A549 (cell line): ENCODE data around the gene GRIP1. TPM values are rescaled to one million over a fixed set of nuclear protein-coding genes. Genes with fewer than 3 reads are reported as not detected.

Experiments
- ATAC-seq, 2 experiments: fragments of 200-7000 bp in 1 of 2; fragments of >200 bp in 1 of 2; cut with Nextera tagmentation in 1 of 2; cut with Tn5 transposase in 1 of 2; 3 replicates each; pipeline versions ENCODE4 v1.8.0 to v1.9.1; 2018 to 2020; ENCODE audit warnings: mild to moderate bottlenecking in 1 of 2, moderate library complexity in 1 of 2
- CTCF ChIA-PET: fragments of 300-600 bp; sonication (Branson Sonifier 250); formaldehyde crosslinking; extraction: SDS; loops from one replicate; lab custom pipeline; 2021; ENCODE audit warnings: antibody characterized with exemption, inconsistent platforms; lab: Yijun Ruan, JAX
- POLR2A ChIA-PET: fragments of 350-600 bp; formaldehyde crosslinking; extraction: SDS; loops from one replicate; lab custom pipeline; 2021; ENCODE audit warnings: antibody characterized with exemption, inconsistent platforms; lab: Yijun Ruan, JAX
- DNase-seq, 2 experiments: peaks; one replicate each; pipeline versions ENCODE4 v3.0.0 to v3.0.0-alpha.2; 2011 to 2016; ENCODE audit warnings: low read depth in 1 of 2, low spot score in 1 of 2
- FAIRE-seq: peaks from 2 replicates; lab custom pipeline; 2011; peaks lifted over from hg19 to GRCh38; lab: Jason Lieb, UNC
- H3K27ac ChIP-seq, 2 experiments: fragments of >200 bp; sonication (Bioruptor Twin); formaldehyde crosslinking; 3 replicates each; pipeline ENCODE4 v1.5.1; 2016 to 2017
- H3K4me1 ChIP-seq: fragments of >200 bp; sonication (Bioruptor Twin); formaldehyde crosslinking; 3 replicates; pipeline ENCODE4 v1.6.1; 2016
- H3K4me2 ChIP-seq: fragments of >200 bp; sonication (Bioruptor Twin); formaldehyde crosslinking; 3 replicates; pipeline ENCODE4 v1.6.1; 2016
- H3K4me3 ChIP-seq: fragments of >200 bp; sonication (Bioruptor Twin); formaldehyde crosslinking; 3 replicates; pipeline ENCODE4 v1.5.1; 2016
- H3K9me3 ChIP-seq: fragments of >200 bp; sonication (Bioruptor Twin); formaldehyde crosslinking; 3 replicates; pipeline ENCODE4 v1.6.1; 2016
- BHLHE40 ChIP-seq: IDR thresholded peaks from 2 replicates; pipeline ENCODE4 v1.6.1; 2012; ENCODE audit warnings: low read depth, low read length, inconsistent platforms
- CBX2 ChIP-seq: fragments of 200-600 bp; sonication (generic); IDR thresholded peaks from 2 replicates; pipeline ENCODE4 v1.6.1; 2016; ENCODE audit warnings: low read depth, mild to moderate bottlenecking, borderline replicate concordance
- CHD2 ChIP-seq: fragments of 150-350 bp; IDR thresholded peaks from 2 replicates; pipeline ENCODE4 v1.6.1; 2014; ENCODE audit warnings: low read length; ENCODE audit not compliant: partially characterized antibody
- EHMT2 ChIP-seq: fragments of 200-600 bp; sonication (generic); IDR thresholded peaks from 2 replicates; pipeline ENCODE4 v1.6.1; 2016; ENCODE audit warnings: antibody characterized with exemption, low read depth, mild to moderate bottlenecking, moderate library complexity
- ESRRA ChIP-seq: fragments of 150-350 bp; IDR thresholded peaks from 2 replicates; pipeline ENCODE4 v1.6.1; 2014; ENCODE audit warnings: mild to moderate bottlenecking, low read length, borderline replicate concordance
- HOXB13 ChIP-seq: fragments of 250-450 bp; sonication (Bioruptor Pico); IDR thresholded peaks from 2 replicates; pipeline ENCODE4 v1.5.0; 2020; ENCODE audit warnings: low read depth, mild to moderate bottlenecking, moderate library complexity
- JUN ChIP-seq, 2 experiments: fragments of >200 bp; sonication (Bioruptor Twin); formaldehyde crosslinking; IDR thresholded peaks; 2 replicates in 1 of 2; 3 replicates in 1 of 2; pipeline ENCODE4 v1.6.1; 2016 to 2017
- NPAS2 ChIP-seq: fragments of 250-450 bp; sonication (Bioruptor Pico); IDR thresholded peaks from 2 replicates; pipeline ENCODE4 v1.8.0; 2022; ENCODE audit warnings: mild to moderate bottlenecking, moderate library complexity, borderline replicate concordance
- NR3C1 ChIP-seq: fragments of >200 bp; sonication (Bioruptor Twin); formaldehyde crosslinking; IDR thresholded peaks from 3 replicates; pipeline ENCODE4 v1.6.1; 2017
- POLR2A ChIP-seq: IDR thresholded peaks from 2 replicates; pipeline ENCODE4 v1.6.1; 2012; ENCODE audit warnings: mild to moderate bottlenecking, low read length
- RAD21 ChIP-seq, 2 experiments: fragments of >200 bp in 1 of 2; sonication (Bioruptor Twin) in 1 of 2; formaldehyde crosslinking in 1 of 2; IDR thresholded peaks in 1 of 2; conservative IDR thresholded peaks in 1 of 2; 2 replicates in 1 of 2; 3 replicates in 1 of 2; pipeline ENCODE4 v1.6.1; 2012 to 2018; ENCODE audit warnings: inconsistent platforms in 1 of 2
- RARB ChIP-seq: fragments of 250-450 bp; sonication (Bioruptor Pico); IDR thresholded peaks from 2 replicates; pipeline ENCODE4 v1.8.0; 2021; ENCODE audit warnings: mild to moderate bottlenecking, moderate library complexity
- RCOR1 ChIP-seq: fragments of 150-350 bp; IDR thresholded peaks from 2 replicates; pipeline ENCODE4 v1.6.1; 2014; ENCODE audit warnings: antibody characterized with exemption, low read length, low read depth
- RFX5 ChIP-seq: fragments of 450-650 bp; IDR thresholded peaks from 2 replicates; pipeline ENCODE4 v1.7.1; 2014; ENCODE audit warnings: antibody characterized with exemption, mild to moderate bottlenecking, moderate library complexity
- SMC3 ChIP-seq: fragments of >200 bp; sonication (Bioruptor Twin); formaldehyde crosslinking; IDR thresholded peaks from 3 replicates; pipeline ENCODE4 v1.6.1; 2018; ENCODE audit warnings: inconsistent platforms
- SREBF2 ChIP-seq: fragments of 450-650 bp; IDR thresholded peaks from 2 replicates; pipeline ENCODE4 v1.6.1; 2014; ENCODE audit warnings: mild to moderate bottlenecking, moderate library complexity
- WGBS: methylation state at CpG from one replicate; pipeline ENCODE4 v1.1.6; 2017; ENCODE audit errors: missing lambda C conversion rate; 5-methylcytosine and 5-hydroxymethylcytosine counted together
- polyA plus RNA-seq, 4 experiments: library from polyadenylated mRNA; depleted of rRNA in 3 of 4; stranded (reverse); fragments of >200 nt; fragmentation: RNase III in 1 of 4; extraction: RNeasy Plus Mini Kit Qiagen cat#74134 plus additional on column Dnase treatment in 1 of 4; gene quantifications; 2 replicates in 3 of 4; 3 replicates in 1 of 4; pipeline ENCODE4 v1.2.3, GENCODE V29; 2011 to 2017
- TF ChIP-seq, protein P1 (sequence below): fragments of >200 bp; sonication (Bioruptor Twin); formaldehyde crosslinking; IDR thresholded peaks from 3 replicates; pipeline ENCODE4 v1.5.1; 2016
- TF ChIP-seq, protein P2 (sequence below): fragments of 150-350 bp; IDR thresholded peaks from 2 replicates; pipeline ENCODE4 v1.6.1; 2014; ENCODE audit warnings: low read depth, mild to moderate bottlenecking, low read length
- TF ChIP-seq, protein P3 (sequence below): fragments of 250-450 bp; sonication (Bioruptor Pico); IDR thresholded peaks from 2 replicates; pipeline ENCODE4 v1.5.0; 2021; ENCODE audit warnings: mild to moderate bottlenecking, moderate library complexity, borderline replicate concordance
- TF ChIP-seq, protein P4 (sequence below): fragments of 250-450 bp; sonication (Bioruptor Pico); IDR thresholded peaks from 2 replicates; pipeline ENCODE4 v1.5.0; 2020; ENCODE audit warnings: low read depth, mild to moderate bottlenecking, moderate library complexity

The GRIP1 gene
- polyA plus RNA-seq, 2 of the 4 experiments (the other 2 are of a cell fraction): 4.6 to 5.8 TPM

DNA sequence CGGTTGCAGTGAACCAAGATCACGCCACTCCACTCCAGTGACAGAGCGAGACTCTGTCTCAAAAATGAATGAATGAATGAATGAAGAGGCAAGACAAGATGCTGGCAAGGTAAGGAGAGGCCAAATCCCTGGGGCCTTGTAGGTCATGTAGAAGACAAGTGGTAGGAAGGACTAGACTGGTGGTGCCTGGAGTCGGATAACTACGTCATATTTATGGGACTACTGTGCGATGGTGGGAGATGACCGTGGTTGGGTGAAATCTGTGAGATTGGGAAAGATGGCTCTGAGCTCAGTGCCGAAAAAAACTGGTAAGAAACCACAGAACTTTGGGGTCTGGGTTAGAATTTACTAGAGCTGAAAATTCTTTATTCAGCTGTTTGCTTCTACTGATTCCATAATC is 326.0 kb downstream of the GRIP1 start:
- TF ChIP-seq NPAS2 (CRISPR knock-in tag) (no peak), RAD21 (conservative IDR thresholded peaks at IDR 0.05 in 1 of 2, IDR thresholded peaks at IDR 0.05 in 1 of 2) (no peak)
- POLR2A ChIA-PET: no interaction called here
- CTCF ChIA-PET: interaction anchor here (0.5 to 1.7 kb wide), 8 partner anchors 8 to 411 kb away, joined by 3 to 7 read pairs (median 4); no protein-coding TSS in a partner anchor
- Histone ChIP-seq H3K4me1 (no peaks in the 10 kb centered on the region), H3K4me3 (no peak overlapping the region), H3K9me3 (no peaks in the 10 kb centered on the region), H3K4me2 (no peak overlapping the region), H3K27ac (no peak overlapping the region)
- DNase-seq: no peak
- ATAC-seq: no peak
- no peak for FAIRE-seq
- WGBS: 84% methylated on average over 8 of the region's 8 CpGs

DNA sequence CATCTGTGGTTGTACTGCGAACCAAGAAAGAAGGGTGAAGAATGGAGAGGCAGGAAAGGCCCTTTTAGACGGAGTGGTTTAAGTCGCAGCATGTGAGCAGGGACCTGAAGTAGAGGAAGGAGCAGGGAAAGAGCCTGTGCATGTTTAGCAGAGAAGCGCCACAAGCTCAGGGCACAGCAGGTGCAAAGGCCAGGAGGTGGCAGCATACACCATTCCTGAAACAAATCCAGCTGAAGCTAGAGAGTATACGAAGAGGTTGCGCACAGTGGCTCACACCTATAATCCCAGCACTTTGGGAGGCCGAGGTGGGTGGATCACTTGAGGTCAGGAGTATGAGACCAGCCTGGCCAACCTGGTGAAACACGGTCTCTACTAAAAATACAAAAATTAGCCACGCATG is 326.7 kb downstream of the GRIP1 start:
- Histone ChIP-seq H3K4me3 (no peak overlapping the region), H3K27ac (no peak overlapping the region), H3K4me1 (no peaks in the 10 kb centered on the region), H3K4me2 (no peak overlapping the region), H3K9me3 (no peaks in the 10 kb centered on the region)
- WGBS: 75% methylated on average over 9 of the region's 9 CpGs
- ChIA-PET POLR2A (no interaction called here), CTCF (interaction anchor here (0.5 to 1.7 kb wide), 7 partner anchors 9 to 412 kb away, joined by 3 to 7 read pairs (median 4); no protein-coding TSS in a partner anchor)
- TF ChIP-seq, protein P1, sequence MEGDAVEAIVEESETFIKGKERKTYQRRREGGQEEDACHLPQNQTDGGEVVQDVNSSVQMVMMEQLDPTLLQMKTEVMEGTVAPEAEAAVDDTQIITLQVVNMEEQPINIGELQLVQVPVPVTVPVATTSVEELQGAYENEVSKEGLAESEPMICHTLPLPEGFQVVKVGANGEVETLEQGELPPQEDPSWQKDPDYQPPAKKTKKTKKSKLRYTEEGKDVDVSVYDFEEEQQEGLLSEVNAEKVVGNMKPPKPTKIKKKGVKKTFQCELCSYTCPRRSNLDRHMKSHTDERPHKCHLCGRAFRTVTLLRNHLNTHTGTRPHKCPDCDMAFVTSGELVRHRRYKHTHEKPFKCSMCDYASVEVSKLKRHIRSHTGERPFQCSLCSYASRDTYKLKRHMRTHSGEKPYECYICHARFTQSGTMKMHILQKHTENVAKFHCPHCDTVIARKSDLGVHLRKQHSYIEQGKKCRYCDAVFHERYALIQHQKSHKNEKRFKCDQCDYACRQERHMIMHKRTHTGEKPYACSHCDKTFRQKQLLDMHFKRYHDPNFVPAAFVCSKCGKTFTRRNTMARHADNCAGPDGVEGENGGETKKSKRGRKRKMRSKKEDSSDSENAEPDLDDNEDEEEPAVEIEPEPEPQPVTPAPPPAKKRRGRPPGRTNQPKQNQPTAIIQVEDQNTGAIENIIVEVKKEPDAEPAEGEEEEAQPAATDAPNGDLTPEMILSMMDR: peak; percentile 33
- TF ChIP-seq RARB (CRISPR knock-in tag) (no peak), SMC3 (peak; percentile 21; the same call in 1 of the 3 replicates), HOXB13 (CRISPR knock-in tag) (no peak), JUN (IDR thresholded peaks at IDR 0.05) (no peak), SREBF2 (no peak), RFX5 (no peak), RCOR1 (no peak), CHD2 (no peak), CBX2 (no peak), EHMT2 (no peak), ESRRA (no peak), POLR2A (no peak), NR3C1 (no peak), RAD21 (conservative IDR thresholded peaks at IDR 0.05 in 1 of 2, IDR thresholded peaks at IDR 0.05 in 1 of 2) (peak; percentile 31 to 51; a peak in 4 of 5 replicates), BHLHE40 (no peak)
- TF ChIP-seq, protein P2, sequence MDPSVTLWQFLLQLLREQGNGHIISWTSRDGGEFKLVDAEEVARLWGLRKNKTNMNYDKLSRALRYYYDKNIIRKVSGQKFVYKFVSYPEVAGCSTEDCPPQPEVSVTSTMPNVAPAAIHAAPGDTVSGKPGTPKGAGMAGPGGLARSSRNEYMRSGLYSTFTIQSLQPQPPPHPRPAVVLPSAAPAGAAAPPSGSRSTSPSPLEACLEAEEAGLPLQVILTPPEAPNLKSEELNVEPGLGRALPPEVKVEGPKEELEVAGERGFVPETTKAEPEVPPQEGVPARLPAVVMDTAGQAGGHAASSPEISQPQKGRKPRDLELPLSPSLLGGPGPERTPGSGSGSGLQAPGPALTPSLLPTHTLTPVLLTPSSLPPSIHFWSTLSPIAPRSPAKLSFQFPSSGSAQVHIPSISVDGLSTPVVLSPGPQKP: no peak
- TF ChIP-seq, protein P3, sequence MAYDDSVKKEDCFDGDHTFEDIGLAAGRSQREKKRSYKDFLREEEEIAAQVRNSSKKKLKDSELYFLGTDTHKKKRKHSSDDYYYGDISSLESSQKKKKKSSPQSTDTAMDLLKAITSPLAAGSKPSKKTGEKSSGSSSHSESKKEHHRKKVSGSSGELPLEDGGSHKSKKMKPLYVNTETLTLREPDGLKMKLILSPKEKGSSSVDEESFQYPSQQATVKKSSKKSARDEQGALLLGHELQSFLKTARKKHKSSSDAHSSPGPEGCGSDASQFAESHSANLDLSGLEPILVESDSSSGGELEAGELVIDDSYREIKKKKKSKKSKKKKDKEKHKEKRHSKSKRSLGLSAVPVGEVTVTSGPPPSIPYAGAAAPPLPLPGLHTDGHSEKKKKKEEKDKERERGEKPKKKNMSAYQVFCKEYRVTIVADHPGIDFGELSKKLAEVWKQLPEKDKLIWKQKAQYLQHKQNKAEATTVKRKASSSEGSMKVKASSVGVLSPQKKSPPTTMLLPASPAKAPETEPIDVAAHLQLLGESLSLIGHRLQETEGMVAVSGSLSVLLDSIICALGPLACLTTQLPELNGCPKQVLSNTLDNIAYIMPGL (CRISPR knock-in tag): no peak
- TF ChIP-seq, protein P4, sequence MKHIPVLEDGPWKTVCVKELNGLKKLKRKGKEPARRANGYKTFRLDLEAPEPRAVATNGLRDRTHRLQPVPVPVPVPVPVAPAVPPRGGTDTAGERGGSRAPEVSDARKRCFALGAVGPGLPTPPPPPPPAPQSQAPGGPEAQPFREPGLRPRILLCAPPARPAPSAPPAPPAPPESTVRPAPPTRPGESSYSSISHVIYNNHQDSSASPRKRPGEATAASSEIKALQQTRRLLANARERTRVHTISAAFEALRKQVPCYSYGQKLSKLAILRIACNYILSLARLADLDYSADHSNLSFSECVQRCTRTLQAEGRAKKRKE (CRISPR knock-in tag): no peak
- ATAC-seq (peak; percentile 70 to 88; a peak in 4 of 6 replicates), DNase-seq (peak in 1 of 2 experiments; percentile 42), FAIRE-seq (no peak)
